ENCODE measurements around the gene LRR1. TPM values are rescaled to one million over a fixed set of nuclear protein-coding genes. Genes with fewer than 3 reads are reported as not detected.

The LRR1 gene
- total RNA-seq, 4 donors from 2014 or later: 16.3 to 20.7 (median 18.3) TPM

- TF ChIP-seq, protein P1, sequence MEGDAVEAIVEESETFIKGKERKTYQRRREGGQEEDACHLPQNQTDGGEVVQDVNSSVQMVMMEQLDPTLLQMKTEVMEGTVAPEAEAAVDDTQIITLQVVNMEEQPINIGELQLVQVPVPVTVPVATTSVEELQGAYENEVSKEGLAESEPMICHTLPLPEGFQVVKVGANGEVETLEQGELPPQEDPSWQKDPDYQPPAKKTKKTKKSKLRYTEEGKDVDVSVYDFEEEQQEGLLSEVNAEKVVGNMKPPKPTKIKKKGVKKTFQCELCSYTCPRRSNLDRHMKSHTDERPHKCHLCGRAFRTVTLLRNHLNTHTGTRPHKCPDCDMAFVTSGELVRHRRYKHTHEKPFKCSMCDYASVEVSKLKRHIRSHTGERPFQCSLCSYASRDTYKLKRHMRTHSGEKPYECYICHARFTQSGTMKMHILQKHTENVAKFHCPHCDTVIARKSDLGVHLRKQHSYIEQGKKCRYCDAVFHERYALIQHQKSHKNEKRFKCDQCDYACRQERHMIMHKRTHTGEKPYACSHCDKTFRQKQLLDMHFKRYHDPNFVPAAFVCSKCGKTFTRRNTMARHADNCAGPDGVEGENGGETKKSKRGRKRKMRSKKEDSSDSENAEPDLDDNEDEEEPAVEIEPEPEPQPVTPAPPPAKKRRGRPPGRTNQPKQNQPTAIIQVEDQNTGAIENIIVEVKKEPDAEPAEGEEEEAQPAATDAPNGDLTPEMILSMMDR (IDR thresholded peaks at IDR 0.05): no peak
- no peak for TF ChIP-seq POLR2A (IDR thresholded peaks at IDR 0.05)
- no peak for DNase-seq
- H3K4me1 ChIP-seq: no peaks in the 10 kb centered on the region
Measured at GRCh38 chr14:49553106-49553505, 45.6 kb upstream of the LRR1 start.

DNA sequence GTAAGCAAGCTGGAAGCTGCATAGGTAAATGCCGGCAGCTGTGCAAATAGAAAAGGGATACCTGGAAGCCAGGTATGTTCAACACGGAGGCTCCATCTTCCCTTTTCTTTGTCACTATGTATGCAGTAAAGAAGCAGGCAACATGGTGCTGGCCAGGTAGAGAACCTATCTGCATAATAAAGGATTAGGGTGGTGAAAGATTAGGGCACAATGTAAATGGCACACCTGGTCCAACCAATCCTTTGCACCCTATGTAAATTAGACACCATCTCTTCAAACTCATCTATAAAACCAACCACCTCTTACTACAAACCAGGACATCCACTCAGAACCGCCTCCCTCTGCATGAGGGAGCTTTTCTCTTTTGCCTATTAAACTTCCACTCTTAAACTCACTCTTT lies 44.8 kb upstream of the LRR1 start:
- TF ChIP-seq, protein P1 (IDR thresholded peaks at IDR 0.05): no peak
- no peak for TF ChIP-seq POLR2A (IDR thresholded peaks at IDR 0.05)
- Histone ChIP-seq H3K27me3 (no peaks in the 10 kb centered on the region), H3K4me1 (no peaks in the 10 kb centered on the region)

More at GRCh38 chr14:49553106-49553505, 45.6 kb upstream of the LRR1 start:
- H3K36me3 ChIP-seq: no peaks in the 10 kb centered on the region
- H3K4me3 ChIP-seq: no peak overlapping the region
- no peaks in the 10 kb centered on the region for H3K27me3 ChIP-seq
- H3K27ac ChIP-seq: no peak overlapping the region
- no peaks in the 10 kb centered on the region for H3K9me3 ChIP-seq

DNA sequence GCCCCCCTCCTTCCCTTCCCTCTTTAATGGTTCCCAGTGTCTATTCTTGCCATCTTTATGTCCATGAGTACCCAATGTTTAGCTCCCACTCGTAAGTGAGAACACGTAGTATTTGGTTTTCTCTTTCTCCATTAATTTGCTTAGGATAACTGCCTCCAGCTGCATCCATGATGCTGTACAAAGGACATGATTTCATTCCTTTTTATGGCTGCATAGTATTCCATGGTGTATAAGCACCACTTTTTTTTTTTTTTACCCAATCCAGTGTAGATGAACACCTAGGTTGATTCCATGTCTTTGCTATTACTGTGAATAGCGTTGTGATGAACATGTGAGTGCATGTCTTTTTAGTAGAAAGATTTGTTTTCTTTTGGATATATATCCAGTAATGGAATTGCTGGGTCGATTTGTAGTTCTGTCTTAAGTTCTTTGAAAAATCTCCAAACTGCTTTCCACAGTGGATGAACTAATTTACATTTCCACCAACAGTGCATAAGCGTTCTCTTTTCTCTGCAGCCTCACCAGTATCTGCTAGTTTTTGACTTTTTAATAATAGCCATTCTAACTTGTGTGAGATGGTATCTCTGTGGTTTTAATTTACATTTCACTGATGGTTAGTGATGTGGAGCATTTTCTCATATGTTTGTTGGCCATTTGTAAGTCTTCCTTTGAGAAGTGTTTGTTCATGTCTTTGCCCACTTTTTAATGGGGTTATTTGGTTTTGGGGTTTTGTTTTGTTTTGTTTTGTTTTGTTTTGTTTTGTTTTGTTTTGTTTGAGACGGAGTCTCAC lies 38.6 kb upstream of the LRR1 start:
- TF ChIP-seq, protein P1 (IDR thresholded peaks at IDR 0.05): no peak
- TF ChIP-seq POLR2A (IDR thresholded peaks at IDR 0.05): no peak
- Histone ChIP-seq H3K36me3 (no peaks in the 10 kb centered on the region), H3K4me1 (no peaks in the 10 kb centered on the region), H3K4me3 (no peak overlapping the region), H3K9me3 (no peaks in the 10 kb centered on the region), H3K27me3 (no peaks in the 10 kb centered on the region), H3K27ac (no peak overlapping the region)
- no peak for DNase-seq

More for the DNA sequence above, 44.8 kb upstream of the LRR1 start:
- DNase-seq: no peak
- Histone ChIP-seq H3K9me3 (no peaks in the 10 kb centered on the region), H3K27ac (no peak overlapping the region), H3K36me3 (no peaks in the 10 kb centered on the region), H3K4me3 (no peak overlapping the region)

DNA sequence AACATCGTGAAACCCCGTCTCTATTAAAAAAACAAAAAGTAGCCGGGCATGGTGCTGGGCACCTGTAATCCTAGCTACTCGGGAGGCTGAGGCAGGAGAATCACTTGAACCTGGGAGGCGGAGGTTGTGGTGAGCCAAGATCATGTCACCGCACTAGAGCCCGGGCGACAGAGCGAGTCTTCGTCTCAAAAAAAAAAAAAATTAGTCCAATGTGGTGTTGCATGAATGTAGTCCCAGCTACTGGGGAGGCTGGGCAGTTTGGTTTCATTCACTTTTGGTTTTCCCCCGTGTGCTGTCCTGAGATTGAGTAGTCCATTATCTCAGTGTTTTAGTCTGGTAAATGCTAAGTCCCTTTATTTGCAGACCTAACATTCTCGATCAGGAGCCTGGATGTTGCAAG lies 32.0 kb upstream of the LRR1 start:
- no peaks in the 10 kb centered on the region for H3K36me3 ChIP-seq
- H3K9me3 ChIP-seq: no peaks in the 10 kb centered on the region
- H3K4me1 ChIP-seq: no peaks in the 10 kb centered on the region
- H3K27ac ChIP-seq: no peak overlapping the region
- H3K4me3 ChIP-seq: no peak overlapping the region
- no peak for TF ChIP-seq POLR2A (IDR thresholded peaks at IDR 0.05)
- no peak for DNase-seq
- H3K27me3 ChIP-seq: no peaks in the 10 kb centered on the region

DNA sequence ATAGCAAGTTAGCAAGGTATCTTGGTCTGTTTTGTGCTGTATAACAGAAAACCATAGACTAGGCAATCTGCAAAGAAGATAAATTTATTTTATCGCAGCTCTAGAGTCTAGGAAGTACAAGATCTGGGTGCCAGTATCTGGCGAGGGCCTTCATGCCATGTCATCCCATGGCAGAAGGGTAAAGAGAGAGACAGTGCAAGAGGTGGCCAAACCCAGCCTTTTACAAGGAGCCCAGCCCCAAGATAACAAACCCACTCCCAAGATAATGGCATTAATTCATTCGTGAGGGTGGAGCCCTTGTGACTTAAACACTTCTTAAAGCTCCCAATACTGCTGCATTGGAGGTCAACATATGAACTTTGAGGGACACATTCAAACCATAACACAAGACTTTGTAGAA lies 29.5 kb upstream of the LRR1 start:
- Histone ChIP-seq H3K27ac (no peak overlapping the region), H3K9me3 (no peaks in the 10 kb centered on the region), H3K36me3 (no peaks in the 10 kb centered on the region), H3K4me3 (no peak overlapping the region), H3K27me3 (no peaks in the 10 kb centered on the region), H3K4me1 (no peaks in the 10 kb centered on the region)
- DNase-seq: no peak
- TF ChIP-seq POLR2A (IDR thresholded peaks at IDR 0.05): no peak
- TF ChIP-seq, protein P1 (IDR thresholded peaks at IDR 0.05): no peak

DNA sequence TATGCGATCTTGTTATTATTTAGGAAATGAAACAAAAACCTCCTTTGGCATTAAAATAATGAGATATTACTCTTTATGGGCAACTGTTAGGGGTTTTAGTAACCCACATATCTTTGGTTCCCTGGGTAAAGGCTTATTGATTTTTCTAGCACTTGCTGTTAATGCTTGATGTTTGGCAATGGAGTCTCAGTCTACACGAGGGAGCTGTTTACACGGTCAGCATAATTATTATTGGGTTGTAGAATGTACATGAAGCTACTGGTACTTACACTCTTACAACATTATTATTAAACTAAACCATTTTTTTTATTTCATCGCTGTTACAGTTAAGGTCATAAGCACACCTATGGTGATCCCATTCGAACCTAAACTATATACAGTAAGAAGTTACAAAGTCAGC lies 24.7 kb upstream of the LRR1 start:
- Histone ChIP-seq H3K9me3 (no peaks in the 10 kb centered on the region), H3K4me1 (no peaks in the 10 kb centered on the region), H3K4me3 (no peak overlapping the region), H3K36me3 (peaks cover 0 to 15% (median 0%) of the 10 kb centered on the region in 3 donors), H3K27me3 (no peaks in the 10 kb centered on the region), H3K27ac (no peak overlapping the region)
- DNase-seq: no peak
- TF ChIP-seq POLR2A (IDR thresholded peaks at IDR 0.05): no peak
- TF ChIP-seq, protein P1 (IDR thresholded peaks at IDR 0.05): no peak

Data from Peyer's patch (tissue), 4 donors.